GM12875 (cell line): Measurements from ENCODE around the gene FUT3.
"Not testable (repeated sequence)": the region's sequence is repeated elsewhere in the genome, so short reads cannot be mapped to it uniquely, and the experiment has no call there.

ENCODE experiments used
- H3K4me3 ChIP-seq: one replicate; pipeline ENCODE4 v1.5.1; 2011; ENCODE audit warnings: low read depth, low read length, control low read depth
- TF ChIP-seq, protein P1 (sequence below): IDR thresholded peaks from 2 replicates; pipeline ENCODE4 v1.5.1; 2011; ENCODE audit warnings: low read depth, mild to moderate bottlenecking, control low read depth, inconsistent platforms, low read length, moderate library complexity, borderline replicate concordance; ENCODE audit not compliant: insufficient read depth

The FUT3 gene

DNA sequence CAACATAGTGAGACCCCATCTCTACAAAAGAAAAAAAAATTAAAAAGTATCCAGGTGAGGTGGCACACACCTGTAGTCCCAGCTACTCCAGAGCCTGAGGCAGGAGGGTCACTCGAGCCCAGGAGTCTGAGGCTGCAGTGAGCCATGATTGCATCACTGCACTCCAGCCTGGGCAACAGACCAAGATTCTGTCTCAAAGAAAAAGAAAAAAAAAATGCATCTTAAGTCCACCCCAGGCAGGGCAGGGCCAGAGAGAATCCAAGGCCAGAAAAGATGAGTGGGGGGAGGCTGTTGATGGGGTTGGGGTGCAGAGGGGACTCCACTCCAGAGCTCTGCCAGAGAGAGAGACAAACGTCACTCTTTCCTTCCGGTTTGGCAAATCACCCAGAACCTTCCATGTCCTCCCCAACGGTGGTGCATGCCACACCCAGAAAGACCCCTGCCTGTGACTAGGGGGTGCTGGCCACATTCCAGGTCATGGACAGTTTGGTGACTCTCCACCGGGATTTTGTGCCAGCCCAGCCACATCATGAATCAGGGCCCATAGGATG is 431 bp downstream of the FUT3 start:
- TF ChIP-seq, protein P1, sequence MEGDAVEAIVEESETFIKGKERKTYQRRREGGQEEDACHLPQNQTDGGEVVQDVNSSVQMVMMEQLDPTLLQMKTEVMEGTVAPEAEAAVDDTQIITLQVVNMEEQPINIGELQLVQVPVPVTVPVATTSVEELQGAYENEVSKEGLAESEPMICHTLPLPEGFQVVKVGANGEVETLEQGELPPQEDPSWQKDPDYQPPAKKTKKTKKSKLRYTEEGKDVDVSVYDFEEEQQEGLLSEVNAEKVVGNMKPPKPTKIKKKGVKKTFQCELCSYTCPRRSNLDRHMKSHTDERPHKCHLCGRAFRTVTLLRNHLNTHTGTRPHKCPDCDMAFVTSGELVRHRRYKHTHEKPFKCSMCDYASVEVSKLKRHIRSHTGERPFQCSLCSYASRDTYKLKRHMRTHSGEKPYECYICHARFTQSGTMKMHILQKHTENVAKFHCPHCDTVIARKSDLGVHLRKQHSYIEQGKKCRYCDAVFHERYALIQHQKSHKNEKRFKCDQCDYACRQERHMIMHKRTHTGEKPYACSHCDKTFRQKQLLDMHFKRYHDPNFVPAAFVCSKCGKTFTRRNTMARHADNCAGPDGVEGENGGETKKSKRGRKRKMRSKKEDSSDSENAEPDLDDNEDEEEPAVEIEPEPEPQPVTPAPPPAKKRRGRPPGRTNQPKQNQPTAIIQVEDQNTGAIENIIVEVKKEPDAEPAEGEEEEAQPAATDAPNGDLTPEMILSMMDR = no peak
- H3K4me3 ChIP-seq = no peak overlapping the region

DNA sequence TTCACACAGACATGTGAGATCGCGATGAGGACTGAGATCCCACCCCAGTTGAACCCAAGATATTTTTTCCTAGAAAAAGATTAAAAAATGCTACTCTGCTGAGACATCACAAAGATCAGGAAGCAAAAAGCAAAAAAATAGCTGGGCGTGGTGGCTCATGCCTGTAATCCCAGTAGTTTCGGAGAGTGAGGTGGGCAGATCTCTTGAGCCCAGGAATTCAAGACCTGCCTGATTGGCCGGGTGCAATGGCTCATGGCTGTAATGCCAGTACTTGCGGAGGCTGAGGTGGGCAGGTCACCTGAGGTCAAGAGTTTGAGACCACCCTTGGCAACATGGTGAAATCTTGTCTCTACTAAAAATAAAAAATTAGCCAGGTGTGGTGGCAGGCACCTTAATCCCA is 1.1 kb downstream of the FUT3 start:
- TF ChIP-seq, protein P1 = no peak
- H3K4me3 ChIP-seq = no peak overlapping the region

DNA sequence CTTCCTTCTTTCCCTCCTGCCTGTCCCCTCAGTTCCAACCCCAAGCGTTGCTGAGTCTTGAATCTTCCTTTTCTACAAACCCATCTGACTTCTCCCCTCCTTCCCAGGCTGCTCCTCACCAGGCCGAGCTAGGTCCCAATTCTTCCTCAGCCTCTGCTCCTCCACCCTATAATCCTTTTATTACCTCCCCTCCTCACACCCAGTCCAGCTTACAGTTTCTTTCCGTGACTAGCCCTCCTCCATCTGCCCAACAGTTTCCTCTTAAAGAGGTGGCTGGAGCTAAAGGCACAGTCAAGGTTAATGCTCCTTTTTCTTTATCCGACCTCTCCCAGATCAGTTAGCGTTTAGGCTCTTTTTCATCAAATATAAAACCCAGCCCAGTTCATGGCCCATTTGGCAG is 2.6 kb downstream of the FUT3 start:
- H3K4me3 ChIP-seq = not testable (repeated sequence)

DNA sequence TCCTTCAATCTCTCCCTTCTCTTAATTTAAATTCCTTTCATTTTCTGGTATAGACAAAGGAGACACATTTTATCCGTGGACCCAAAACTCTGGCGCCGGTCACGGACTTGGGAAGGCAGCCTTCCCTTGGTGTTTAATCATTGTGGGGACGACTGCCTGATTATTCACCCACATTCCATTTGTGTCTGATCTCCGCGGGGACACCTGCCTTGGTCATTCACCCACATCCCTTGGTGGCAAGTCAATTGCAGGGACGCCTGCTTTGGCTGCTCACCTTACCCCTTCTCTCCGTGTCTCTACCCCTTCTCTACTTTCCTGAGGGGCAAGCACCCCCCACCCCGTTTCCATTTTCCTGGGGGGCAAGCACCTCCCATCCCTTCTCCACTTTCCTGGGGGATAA is 3.4 kb downstream of the FUT3 start:
- not testable (repeated sequence) for H3K4me3 ChIP-seq

DNA sequence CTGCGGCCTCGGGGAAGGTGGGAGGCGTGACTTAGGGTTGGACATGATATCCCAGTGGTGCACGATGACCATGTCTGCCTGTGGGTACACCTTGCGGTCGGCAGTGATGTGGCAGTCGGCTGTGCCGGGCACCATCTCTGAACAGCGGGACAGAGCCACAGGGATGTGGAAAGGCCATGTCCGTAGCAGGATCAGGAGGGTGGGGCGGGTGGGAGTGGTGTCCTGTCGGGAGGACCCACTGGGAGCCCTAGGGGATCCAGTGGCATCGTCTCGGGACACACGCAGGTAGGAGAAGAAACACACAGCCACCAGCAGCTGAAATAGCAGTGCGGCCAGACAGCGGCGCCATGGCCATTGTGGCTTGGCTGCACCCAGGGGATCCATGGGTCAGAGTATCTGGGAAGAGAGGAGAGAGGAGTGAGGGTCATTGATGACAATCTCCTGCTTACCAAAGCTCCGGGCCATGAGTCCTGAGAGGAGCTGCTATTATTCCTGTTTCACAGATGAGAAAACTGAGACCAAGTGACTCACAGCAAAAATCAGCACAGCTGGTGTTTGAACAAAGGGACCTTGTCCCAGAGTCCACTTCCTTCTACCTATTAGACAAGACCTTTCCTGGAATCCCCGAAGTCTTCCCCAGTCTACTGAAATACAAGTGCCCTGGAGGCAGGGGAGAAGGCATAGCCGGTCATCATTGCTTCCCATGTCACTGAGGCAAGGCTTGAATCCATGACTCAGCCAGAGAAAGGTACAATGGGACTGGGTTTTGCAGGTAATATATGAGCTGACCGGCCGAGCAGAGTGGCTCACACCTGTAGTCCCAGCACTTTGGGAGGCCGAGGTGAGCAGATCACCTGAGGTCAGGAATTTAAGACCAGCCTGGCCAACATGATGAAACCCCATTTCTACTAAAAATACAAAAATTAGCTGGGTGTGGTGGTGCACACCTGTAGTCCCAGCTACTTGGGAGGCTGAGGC is 6.5 kb downstream of the FUT3 start:
- no peak overlapping the region for H3K4me3 ChIP-seq
- TF ChIP-seq, protein P1 = no peak

DNA sequence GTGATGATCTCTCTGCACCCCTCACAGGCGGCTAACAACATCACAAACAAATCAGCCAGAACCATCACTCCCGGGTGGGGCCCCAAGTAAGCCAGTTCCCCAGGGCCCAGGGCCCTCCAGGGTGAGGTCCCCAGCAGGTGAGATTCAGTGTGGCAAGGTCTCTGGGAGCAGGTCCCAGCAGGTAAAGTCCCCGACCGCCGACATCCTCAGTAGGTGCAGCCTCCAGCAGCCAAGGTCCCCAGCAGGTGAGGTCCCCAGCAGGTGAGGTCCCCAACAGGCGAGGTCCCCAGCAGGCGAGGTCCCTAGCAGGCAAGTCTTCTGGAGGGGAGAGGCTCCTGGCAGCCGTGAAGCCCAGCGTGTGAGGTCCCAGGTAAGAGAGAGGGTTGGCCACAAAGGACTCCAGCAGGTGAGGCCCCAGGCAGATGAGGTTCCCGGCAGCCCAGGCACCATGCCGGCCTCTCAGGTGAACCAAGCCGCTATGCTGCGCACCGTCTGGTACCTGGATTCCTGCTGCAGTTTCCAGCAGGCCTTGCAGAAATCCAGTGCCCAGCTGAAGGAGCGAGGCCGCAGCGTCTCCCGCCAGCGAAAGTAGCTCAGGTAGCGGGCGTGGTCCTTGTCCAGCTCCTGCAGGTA is 7.8 kb downstream of the FUT3 start:
- TF ChIP-seq, protein P1 = no peak
- H3K4me3 ChIP-seq = no peak overlapping the region

DNA sequence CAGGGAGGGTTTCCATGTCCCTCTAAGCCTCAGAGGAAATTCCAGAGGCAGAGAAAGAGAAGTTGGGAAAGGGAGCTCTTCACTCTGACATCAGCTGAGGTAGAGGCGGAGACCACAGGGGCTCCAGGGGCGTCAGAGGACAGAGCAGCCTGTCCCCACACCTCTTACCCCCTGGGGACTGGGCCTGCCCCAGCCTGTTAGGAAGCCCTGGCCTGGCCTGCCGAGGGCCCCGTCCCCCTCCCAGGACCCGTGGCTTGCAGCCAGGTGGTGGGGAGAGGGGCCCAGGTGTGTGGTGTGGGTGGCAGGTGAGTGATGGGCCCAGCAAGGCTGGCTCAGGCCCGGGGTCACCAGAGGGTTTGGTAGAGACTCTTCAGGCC is 9.5 kb downstream of the FUT3 start:
- H3K4me3 ChIP-seq = not testable (repeated sequence)

DNA sequence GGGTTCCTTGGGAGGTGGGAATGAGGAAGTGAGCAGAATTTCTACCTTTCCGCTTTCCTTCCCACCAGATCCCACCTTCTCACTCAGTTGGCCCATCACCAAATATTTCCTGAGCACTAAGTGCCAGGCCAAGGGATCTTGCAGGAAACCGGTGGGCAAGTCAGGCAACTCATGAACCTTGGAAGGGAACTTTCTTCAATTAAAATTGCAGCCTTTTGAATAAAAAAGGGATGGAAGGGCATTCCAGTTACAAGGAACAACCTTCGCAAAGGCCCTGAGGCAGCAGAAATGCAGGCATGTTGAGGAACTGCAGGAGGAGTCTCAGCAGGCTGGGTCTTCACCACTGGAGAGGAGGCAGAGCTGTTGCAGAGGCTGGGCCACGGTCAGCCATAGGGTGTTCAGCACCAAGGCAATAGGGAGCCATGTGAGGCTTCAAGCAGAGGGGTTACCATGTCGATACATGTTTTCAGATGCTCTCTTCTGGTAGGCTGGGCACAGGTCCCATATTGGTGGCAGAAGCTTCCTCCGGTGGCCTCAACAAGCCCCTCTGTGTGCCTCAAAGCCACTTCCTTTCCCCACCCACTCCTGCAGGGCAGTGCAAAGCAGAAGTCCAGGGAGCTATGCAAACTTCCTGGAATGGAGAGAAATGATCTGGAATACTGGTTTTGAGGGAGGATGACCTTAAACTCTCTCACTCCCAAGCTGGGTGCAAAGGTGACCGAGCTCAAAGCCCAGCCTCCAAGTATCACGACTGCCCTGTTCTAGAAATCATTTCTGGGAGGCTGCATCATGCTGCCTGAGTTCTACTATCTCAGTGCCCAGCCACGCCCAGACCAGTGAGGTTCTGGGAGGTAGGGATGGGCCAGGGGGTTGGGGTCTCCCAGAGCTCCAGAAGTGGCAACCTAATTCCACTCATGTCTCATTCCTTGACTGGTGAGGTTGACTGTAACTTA is 11.9 kb downstream of the FUT3 start, which contains the start of gene FUT6:
FUT6 (minus strand) TSS at position 638 of the 953 bp plus-strand sequence. CDS start 7,135 bp downstream, outside the sequence.
- no peak within 1 kb of the TSS for H3K4me3 ChIP-seq
- TF ChIP-seq, protein P1 = no peak
